Spleen (tissue), 7 donors: ENCODE data around the gene BMX.

ENCODE experiments used
- CTCF ChIP-seq, 11 experiments: fragments of 200-600 bp in 7 of 11; fragments of 450-650 bp in 4 of 11; sonication (generic) in 4 of 11; IDR thresholded peaks in 8 of 11; conservative IDR thresholded peaks in 3 of 11; 1 replicate in 7 of 11; 2 replicates in 4 of 11; pipeline versions ENCODE4 v1.4.0 to v1.8.0; 2016 to 2021; ENCODE audit warnings: antibody characterized with exemption in 11 of 11, inconsistent platforms in 4 of 11, mild to moderate bottlenecking in 1 of 11
- POLR2AphosphoS5 ChIP-seq, 3 donors: sonication (generic); formaldehyde crosslinking; IDR thresholded peaks; one replicate each; pipeline ENCODE4 v1.5.1; 2017; ENCODE audit warnings: antibody characterized with exemption in 3 of 3
- donor health status: DM: no; HTN: no; CAD: no; lungs with moderate emphysema.
- donor health status: DM: no; HTN: no; CAD: no.
- donor health status: DM: no; HTN: no; CAD: no.

GRCh38 chrX:15511563-15511962 is 11.0 kb downstream of the BMX start:
- no peak for TF ChIP-seq CTCF (IDR thresholded peaks at IDR 0.05 in 8 of 11, conservative IDR thresholded peaks at IDR 0.05 in 3 of 11)
- no peak for TF ChIP-seq POLR2AphosphoS5 (IDR thresholded peaks at IDR 0.05)
